H4 (cell line): ENCODE measurements around the gene WHRN. TPM values are rescaled to one million over a fixed set of nuclear protein-coding genes. Genes with fewer than 3 reads are reported as not detected.

Experiments
- DNase-seq: peaks from one replicate; pipeline ENCODE4 v3.0.0-alpha.2; 2015; ENCODE audit warnings: low spot score
- total RNA-seq: library from RNA; depleted of rRNA; stranded (reverse); fragments of >200 nt; shearing (Covaris generic); gene quantifications from 2 replicates; pipeline ENCODE4 v1.2.3, GENCODE V29; 2014; rRNA removed

The WHRN gene
- total RNA-seq: 0.37 and 1.5 TPM in 2 replicates

- peak; percentile 83 for DNase-seq
Measured at GRCh38 chr9:114505187-114506081, at the start of gene WHRN. TSS of gene WHRN (minus strand) at chr9:114505473. CDS start at chr9:114504801, 672 bp downstream.

GRCh38 chr9:114553202-114553601 lies 47.9 kb upstream of the WHRN start:
- no peak for DNase-seq

DNA sequence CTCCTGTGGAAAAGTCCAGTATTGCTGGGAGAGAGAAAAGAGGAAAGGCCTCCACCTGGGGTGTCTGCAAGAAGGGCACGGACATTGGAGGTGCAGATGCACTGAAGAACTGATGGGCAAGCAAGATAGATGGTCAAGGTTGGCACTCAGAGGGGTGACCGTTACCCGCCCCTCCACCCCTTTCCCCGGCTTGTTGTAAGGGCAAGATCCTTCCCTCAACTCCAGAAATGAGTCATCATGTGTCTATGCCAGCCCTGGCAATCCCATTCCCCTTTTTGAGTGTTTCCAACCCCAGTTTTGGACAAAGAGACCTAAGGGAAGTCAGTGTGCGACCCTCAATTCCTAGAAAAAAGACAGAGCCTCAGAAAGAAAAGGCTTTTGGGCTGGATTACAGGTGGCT lies 47.4 kb upstream of the WHRN start:
- DNase-seq: no peak

DNA sequence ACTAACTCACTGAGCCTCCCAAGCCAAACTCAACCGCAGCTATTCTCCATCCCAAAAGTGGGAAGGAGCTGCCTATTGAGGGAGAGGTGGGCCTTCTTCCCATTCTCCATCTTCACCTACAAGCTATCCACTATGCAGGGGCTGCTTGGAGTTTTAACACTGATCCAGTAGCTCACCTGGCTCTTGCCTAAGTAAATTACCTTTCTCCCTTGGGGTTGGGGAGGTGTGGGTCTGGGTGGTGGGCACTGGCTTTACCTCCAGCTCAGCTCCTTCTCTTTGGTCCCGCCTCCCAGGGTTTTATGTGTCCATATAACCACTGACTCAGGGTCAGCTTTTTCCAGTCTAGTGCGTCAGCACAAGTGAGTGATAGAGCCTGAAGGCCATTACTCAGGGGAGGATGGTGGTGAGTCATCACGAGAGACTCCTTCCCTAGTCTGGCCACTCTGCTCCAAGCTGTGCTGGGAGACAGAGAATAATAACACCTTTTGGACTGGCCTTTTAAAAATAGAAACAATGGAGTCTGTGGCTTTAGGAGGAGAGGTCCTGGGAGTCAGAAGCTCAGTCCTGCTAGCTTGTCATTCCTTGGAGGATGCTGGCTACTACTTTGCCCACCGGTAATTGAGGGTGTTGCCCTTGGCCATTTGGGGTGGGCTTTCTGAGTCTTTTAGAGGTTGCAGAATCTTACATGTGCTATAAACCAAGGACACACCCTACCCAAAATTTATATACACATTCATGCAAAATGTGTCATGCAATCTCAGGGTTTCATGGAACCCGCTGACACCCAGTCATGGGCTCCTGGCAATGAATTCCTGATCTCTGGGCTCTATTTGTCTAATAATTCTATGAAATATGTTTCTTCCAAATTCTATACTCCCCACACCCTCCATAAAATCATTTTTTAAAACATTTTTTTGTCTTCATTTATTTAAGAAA lies 46.7 kb upstream of the WHRN start:
- DNase-seq: peak; percentile 95

GRCh38 chr9:114549697-114550330 lies 44.5 kb upstream of the WHRN start:
- DNase-seq: no peak

DNA sequence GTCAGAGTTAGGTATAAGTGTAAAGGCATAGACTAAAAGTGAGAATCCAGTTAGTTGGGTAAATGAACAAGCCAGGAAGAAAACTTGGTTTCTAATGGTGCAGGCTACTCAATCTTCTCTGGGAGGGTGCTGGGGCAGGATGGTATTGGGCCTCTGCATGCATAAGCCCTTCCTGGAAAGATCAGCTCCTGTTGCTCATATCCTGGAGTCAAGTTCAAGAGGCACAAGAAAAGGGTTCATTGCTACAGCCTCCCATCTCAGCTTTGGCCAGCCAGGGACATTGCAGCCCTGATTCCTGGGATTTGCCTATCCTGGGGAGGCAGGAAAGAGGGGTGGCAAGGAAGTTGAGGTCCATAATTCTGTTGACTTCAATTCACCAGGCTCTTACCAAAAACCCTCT lies 41.6 kb upstream of the WHRN start:
- no peak for DNase-seq

DNA sequence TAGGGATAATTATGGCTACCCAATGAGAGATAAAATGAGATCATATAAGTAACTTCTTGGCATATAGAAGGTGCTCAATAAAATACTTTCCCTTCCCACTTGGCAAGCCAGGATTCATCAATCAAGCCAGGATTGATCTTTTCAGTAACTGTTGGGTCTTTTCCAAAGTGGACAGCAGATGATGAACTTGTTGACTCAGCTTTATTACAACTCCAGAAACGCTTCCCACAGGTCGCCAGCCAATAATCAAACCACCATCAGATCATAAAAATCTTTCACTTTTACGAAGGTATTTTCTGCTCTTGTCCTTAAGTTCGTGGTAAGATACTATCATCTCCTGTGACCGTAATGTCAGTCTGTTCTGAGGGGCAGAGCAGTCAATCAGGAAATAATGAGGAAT lies 39.8 kb upstream of the WHRN start:
- no peak for DNase-seq

- DNase-seq: no peak
Measured at GRCh38 chr9:114539701-114540380, 34.6 kb upstream of the WHRN start.

DNA sequence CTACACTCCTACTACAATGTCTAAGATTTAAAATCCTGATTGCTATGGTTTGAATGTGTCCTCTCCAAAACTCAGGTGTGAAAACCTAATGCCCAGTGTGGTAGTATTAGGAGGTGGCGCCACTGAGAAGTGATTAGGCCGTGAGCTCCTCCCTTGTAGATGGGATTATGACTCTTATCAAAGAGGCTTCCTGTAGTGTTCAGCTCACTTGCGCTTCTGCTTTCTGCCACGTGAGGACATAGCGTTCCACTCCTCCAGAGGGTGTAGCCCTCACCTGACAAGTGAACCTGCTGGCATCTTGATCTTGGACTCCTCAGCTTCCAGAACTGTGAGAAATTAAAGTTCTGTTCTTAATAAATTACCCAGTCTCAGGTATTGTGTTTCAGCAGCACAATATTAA lies 33.0 kb upstream of the WHRN start:
- DNase-seq: no peak

- no peak for DNase-seq
Measured at GRCh38 chr9:114532561-114533237, 27.4 kb upstream of the WHRN start.

- DNase-seq: no peak
Measured at GRCh38 chr9:114529285-114529684, 24.0 kb upstream of the WHRN start.

DNA sequence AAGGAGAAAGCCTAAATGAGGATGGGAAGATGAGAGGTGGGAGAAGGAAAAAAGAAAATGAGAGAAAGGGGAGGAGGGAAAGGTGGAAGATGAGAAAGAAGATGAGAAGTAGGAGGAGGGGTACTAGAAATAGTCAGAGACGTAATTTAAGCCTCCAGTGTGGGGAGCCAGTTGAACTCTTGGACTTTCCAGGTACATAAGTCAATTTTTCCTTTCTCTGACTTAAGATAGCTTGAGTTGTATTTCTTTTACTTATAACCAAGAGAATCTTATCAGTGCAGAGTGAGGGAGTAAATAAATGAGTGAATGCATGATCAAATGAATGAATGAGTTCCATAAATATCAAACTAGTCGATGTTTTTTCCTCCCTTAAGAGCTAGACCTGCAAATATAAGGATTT lies 21.5 kb upstream of the WHRN start:
- DNase-seq: no peak

DNA sequence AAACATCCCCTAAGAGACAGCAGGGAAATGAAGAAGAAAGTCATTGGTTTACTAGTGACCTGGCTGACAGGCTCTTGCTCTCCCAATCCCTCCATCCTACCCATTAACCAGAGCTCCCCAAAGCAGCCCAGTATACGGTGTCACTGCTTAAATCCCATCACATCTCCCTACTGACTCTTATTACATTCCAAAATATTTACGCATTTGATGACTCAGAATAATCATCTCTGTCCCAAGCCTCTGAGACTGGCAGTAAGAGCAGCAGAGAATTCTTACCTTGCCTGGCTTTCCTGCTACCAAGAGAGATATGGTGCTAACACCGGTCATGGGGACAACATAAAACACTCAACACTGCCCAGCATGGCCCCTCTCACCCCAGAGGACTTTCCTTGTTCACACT lies 20.2 kb upstream of the WHRN start:
- peak; percentile 20 for DNase-seq

DNA sequence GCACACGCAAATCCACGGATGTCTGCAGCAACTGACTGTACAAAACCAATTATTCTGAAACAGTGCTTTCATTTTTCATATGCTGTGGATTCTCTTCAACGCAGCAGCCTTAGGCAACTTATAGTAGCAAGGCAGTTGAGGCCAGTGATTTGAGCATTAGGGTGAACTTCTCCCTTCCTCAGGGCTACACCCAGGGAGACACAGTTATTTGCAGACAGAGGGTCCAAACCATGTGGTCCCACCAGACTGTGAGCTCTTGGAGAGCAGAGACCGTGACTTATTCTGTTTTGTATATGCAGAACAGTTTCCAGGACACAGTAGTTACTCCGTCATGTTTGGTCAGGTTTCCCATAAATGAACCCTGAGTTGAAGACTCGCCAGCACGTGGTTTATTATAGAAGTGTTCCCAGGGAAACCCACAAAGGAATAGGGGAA lies 19.0 kb upstream of the WHRN start:
- no peak for DNase-seq

- DNase-seq: no peak
Measured at GRCh38 chr9:114522847-114523246, 17.6 kb upstream of the WHRN start.

DNA sequence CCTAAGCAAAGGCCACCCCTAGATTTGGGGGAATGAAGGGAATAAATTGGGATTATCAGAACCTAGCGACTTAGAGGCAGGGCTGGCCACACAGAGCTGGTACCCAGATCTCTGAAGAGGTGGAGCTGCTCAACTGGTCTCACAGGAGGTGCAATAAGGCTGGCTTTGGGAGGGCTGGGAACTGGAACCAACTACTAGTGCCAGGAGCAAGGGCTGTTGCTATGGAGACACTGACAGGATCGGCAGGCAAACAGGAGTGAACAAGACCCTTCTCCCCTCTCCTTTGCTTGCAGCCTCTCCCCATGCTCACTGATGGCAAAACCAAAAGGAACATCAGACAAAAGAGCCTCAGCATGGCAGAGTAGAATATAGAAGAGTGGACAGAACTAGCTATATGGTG lies 17.0 kb upstream of the WHRN start:
- DNase-seq: no peak

DNA sequence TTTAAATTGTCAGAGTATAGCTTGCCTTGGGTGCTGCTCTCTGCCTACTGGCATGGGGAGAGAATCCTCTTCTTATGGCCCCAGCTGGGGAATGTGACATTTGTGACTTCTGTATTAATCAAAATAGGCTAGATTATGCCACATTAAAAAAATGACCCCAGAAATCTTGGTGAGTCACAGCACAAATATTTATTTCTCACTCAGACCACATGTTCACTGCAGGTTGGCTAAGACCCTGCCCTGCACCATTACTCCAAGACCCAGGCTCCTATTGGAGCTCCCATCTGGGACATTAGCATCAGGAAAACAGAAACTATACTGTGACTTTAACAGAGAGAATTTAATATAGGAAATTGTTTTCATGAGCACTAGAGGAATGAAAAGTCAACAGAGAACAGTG lies 16.6 kb upstream of the WHRN start:
- DNase-seq: peak; percentile 19

DNA sequence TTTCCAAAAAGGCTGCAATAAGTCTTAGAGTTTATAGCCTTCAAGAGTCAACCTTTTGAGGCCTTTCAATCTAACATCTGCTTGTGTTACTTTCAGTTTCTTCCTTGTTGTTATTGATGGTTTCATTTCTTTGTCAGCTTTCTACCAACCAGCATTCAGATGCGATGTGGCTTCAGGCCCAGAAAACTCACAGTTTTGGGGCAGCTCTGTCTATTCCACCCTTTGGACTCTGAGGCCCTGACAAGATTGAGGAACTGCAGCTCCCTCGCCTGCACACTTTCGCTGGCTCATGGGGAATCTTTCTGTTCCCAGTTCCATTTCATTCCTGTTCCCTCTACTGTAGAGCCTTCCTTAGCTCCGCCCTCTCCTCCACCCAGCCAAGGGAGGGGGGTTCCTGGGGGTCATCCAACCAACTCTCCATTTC lies 13.3 kb upstream of the WHRN start:
- no peak for DNase-seq

DNA sequence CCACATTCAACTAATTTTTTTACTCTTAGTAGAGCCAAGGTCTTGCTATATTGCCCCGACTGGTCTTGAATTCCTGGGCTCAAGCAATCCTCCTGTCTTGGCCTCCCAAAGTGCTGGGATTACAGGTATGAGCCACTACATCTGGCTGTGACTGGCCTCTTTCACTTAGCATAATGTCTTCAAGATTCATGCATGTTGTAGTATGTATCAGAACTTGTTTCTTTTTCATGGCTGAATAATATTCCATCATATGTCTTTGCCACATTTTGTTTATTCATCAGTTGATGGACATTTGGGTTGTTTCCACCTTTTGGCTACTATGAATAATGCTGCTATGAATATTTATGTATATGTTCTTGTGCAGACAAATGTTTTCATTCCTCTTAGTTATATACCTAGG lies 12.8 kb upstream of the WHRN start:
- no peak for DNase-seq

- DNase-seq: no peak
Measured at GRCh38 chr9:114516913-114517312, 11.6 kb upstream of the WHRN start.

GRCh38 chr9:114515528-114515927 lies 10.3 kb upstream of the WHRN start:
- no peak for DNase-seq
